T follicular helper cell (primary cell): ENCODE results near the gene SLC22A13.
"Not testable (repeated sequence)": the region's sequence is repeated elsewhere in the genome, so short reads cannot be mapped to it uniquely, and the experiment has no call there.

Experiments
- DNase-seq: peaks from one replicate; pipeline ENCODE4 v3.0.0-alpha.2; 2020; ENCODE audit warnings: low read depth

Gene SLC22A13

DNA sequence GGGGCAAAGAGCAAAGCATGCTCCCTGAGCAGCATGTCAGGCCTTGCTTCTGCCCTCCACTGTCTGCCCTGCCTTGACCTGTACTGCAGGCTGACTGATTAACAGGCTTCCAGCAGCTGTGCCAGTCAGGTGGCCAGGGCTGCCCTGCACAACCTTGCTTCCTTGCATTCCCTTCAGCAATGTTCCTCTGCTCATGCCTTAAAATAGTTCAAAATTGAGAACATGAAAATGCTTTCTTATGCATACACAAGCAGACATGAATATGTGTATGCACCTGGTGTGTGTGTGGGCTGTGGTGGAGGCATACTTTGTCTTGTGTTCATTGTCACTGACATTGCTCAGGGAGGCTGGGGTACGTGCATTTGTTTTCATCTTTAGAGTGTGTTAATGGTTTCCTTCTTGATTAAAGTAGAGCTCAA lies 1.2 kb upstream of the SLC22A13 start:
- DNase-seq: no peak

DNA sequence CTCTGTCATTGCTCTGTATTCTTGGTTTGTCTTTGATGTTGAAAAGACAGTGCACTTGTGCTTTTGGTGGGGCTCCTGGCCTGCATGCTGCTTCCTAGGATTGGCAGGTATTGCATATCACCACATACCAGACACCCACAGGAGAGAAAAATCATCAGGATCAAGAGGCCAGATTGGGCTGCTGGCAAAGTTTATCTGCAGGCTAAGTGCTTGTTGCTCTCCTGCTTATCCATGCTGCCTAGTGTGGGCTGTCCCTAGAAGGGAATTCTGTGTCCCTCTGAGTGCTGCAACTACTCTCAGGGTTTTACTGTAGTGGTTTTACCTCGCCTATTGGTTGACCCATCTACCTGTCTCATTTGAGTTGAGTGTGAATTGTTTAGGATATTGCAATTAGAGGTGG lies 833 bp upstream of the SLC22A13 start:
- no peak for DNase-seq

DNA sequence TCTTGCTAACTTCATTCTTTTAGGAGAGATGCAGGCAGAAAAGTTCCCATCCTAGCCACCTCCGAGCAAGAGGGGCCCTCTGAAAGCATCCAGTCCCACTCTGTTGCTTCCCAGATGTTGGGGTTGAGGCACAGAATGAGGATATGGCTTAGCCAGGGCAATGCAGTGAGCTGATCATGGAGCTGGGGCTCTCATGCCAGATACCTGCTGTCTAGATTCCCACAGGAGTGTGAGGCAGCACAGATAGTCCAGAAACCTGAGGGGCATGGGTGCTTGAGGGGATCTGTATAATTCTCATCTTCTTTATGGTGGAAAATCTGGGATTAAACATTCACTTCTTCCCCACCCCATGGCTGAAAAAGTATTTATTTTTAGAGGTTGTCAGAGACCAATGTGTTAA lies 1.2 kb downstream of the SLC22A13 start:
- no peak for DNase-seq

DNA sequence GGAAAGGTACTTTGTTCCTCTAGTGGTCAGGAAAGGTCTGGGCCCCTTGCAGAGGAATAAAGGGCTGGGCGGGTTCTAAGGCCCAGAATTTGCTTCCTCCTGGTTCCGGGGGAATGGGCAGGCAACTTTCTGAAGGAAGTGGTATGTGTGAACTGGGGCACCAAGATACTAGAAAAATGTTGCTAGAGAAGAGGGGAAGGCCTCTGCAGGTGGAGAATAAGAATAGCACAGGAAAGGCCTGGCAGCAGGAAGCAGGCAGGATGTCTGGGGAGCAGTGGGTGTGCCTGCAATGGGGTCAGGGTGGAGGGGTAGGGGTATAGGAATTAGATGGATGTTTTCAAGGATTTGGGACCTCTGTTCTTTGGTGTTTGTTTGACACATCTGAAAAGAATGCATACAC lies 2.0 kb downstream of the SLC22A13 start:
- DNase-seq: no peak

DNA sequence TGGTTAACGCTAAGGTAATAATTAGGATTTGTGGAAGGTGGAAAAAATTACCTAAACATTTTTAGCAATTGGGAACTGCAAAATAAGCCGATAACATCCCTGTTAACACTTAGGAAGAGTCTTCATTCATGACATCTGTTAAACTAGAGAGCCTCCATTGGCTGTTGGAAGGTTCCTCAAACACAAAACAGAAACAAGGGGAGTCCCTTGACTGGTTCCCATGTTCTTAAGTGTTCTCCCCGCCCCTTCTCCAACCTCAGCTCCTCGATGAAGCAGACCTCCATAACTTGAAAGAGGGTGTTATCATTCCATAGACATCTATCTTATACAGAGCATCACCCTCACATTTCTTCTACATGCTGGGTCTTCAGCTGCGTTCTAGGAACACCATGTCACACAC lies 2.5 kb downstream of the SLC22A13 start:
- no peak for DNase-seq

DNA sequence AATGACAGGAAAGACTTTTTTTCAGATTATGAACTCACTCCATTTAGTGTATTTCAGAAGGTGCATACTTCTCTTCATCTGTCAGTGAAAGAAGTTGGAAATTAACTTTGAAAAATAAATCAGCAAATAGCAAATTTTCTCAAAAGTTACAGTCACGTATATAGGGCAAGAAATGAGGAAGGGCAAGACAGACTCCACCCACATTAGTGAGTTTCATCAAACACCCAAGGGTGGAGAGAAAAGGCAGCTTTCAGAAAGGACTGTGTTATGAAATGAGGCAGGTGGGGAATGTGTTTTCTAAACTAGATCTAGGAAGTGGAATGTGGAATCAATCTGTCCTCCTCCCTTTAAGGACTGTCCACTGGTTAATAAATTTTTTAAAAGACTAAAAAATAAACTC lies 2.9 kb downstream of the SLC22A13 start:
- DNase-seq: no peak

DNA sequence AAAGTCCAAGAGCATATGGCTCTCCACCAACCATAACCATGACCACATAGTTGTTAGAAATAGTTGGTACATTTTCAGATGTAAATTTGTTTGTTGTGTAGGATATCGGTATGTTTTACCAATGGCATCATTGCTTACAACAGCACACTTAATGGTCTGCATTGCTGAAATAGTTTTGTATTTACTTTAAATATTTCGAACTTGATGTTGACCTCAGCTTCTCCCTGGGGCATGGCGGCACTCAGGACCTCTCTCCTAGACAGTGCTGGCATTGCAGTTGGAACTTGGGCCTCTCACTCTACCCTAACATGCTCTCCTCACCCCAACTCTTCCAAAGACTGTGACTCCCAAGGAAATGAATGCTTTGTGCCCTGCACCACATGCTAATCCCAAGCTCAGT lies 5.0 kb downstream of the SLC22A13 start:
- no peak for DNase-seq

DNA sequence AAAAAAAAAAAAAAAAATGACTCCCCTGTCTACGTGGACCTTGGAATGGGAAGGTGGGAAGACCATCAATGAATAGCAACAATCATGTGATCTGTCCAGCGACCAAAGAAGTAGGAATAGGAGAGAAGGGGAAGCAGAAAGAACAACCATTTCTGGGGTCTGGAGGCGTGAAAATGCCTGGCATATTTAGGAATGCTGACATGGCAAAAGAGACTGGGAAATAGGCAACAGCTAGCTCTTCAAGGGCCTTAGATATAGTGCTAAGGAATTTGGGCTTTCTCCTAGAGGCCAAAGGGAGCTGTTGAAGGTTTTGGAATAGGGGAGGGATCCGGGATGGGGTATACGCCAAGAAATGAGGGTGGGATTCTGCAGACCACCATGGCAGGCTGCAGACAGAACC lies 5.9 kb downstream of the SLC22A13 start:
- DNase-seq: no peak

DNA sequence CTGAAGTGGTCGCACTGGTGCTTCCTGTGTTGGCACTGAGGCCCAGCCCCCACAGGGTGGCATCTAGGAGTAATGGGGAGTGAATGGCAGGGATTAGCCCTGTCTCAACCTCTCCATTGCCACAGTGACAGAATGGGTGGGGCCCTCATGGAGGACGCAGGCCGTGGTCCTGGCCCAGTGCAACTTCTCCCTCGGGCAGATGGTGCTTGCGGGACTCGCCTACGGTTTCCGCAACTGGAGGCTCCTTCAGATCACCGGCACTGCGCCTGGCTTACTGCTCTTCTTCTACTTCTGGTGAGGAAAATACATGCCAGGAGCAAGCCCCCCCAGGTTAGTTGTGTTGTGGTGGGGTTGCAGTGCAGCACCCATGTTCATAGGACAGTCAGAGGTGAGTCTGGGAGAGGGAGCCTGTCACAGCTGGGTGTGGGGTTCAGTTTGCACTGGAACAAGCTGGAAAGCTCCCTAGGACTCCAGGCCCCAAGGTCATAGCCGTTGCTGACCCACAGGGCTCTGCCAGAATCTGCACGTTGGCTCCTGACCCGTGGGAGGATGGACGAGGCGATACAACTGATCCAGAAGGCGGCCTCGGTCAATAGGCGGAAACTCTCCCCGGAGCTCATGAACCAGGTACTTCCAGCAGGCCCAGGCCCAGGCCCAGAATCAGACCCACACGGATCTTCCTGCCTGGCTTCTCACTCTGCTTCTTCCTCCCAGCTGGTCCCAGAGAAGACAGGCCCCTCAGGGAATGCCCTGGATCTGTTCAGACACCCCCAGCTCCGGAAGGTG lies 9.4 kb downstream of the SLC22A13 start:
- no peak for DNase-seq

DNA sequence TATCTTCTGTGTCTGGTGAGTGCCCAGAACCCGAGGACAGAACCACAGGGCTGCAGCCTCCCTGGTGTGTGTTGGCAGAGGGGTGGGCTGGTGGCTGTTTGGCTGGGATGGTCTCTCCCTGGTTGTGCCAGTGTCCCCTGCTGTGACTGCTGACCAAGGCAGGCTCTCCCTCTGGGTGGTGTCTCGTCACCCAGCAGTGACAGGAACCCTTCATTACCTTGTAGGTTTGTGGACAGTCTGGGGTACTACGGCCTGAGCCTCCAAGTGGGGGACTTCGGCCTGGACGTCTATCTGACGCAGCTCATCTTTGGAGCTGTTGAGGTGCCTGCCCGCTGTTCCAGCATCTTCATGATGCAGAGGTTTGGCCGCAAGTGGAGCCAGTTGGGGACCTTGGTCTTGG lies 10.0 kb downstream of the SLC22A13 start:
- no peak for DNase-seq

DNA sequence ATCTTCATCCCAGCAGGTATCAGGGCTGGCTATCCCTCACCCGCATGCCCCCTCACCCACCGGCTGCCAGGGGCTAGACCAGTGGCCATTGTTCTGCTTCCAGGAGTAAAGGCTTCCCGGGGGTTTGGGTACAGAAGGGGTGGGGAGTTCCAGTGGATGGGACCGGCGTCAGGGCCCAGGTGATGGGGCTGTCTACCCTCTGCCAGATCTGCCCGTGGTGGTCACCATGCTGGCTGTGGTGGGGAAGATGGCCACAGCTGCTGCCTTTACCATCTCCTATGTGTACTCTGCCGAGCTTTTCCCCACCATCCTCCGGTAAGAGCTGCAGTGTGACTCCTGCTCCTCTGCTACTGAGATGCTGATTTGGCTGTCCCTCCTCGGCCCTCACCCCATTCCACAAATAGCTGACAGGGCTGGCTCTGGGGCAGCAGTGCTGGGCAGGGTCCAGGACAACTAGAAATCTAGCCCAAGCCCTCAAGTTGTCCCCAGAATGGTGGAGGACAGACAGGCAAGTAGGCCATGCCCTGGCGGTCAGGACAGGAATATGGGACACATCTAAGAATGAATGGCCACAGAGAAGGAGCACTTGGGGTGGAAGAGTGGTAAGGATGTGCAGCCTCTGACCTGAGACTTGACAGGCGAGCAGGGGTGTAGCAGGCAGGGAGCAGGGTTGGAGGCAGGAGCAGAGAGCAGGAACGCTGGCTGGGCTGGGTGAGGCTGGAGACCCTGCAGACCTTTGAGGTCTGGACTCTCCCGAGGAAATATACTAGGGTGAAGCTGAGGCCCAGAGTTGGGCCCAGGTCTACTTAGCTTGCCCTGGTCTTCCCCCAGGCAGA lies 10.7 kb downstream of the SLC22A13 start:
- no peak for DNase-seq

DNA sequence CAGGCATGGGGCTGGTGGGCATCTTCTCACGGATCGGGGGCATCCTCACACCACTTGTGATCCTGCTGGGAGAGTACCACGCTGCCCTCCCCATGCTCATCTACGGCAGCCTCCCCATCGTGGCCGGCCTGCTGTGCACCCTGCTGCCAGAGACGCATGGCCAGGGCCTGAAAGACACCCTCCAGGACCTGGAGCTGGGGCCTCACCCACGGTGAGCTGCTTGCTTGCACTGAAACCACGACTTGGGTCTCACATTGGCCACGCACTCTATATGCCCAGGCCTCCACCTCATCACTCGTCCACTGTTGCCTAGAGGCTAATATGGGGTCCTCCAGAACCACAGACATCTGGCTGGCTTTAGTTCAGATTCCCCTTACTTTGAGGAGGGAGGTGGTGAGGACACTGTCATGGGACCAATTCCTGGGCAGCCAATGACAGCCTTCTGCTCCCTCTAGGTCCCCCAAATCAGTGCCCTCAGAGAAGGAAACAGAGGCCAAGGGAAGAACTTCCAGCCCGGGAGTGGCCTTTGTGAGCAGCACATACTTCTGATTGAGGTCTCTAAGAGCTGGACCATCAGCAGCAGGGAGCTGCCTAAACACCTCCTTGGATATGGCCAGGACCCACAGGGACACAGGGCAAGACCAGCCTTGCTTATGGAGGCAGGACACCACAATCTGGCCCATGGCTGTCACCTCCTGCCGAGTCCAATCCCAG lies 11.5 kb downstream of the SLC22A13 start:
- no peak for DNase-seq

DNA sequence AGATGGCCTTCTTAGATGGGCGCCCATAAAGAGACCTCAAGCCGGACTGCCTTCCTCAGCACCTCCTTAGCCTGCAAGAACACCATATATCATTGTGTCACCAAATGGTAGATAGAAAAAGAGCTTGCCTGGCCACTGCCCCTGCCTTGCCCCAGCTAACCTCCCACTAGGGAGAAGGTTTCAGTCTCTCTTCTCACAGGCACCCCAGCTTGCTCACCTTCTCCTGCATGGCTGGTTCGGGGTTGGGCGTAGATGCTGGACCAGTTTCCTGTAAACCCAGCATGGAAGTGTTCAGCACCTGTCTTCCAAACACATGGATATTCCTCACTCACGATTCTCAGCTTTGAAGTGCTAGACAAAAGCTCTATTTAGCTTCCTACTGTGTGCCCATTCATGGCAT lies 13.2 kb downstream of the SLC22A13 start:
- DNase-seq: no peak

DNA sequence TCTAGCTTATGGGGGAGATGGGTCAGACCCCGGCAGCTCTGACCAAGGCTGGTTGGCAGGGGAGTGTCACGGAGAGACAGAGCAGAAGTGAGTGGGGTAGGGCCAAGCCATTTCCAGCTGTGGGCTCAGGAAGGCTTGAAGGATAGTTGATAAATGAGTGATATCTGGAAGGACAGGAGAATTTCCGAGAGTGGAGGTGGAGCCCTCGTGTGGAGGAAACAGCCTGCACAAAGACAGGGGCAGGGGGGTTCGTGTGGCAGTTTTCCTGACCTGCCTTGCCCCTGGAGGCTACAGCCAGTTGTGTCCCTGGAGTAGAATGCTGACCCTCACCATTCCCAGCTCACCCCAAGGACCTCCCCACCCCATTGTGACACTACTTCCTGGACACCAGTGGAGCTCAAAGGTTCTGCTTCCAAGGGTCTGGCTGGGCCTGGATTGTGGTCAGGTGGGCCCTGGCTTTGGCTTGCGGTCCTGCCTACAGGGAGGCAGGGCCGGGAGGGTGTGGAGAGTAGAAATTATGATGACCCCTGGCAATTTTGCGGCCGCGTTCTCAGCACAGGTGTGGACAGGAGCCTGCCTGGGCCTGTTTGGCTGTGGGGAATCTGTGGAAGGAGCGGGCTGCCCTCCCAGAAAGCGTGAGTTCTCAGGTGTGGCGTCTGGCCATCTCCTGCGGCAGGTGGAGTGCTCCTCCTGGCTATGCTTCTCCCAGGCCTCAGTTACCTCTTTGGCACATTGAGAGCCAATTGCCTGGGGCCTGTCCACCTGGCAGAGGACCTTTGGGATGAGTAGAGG lies 16.5 kb downstream of the SLC22A13 start, which contains the start of gene SLC22A14:
Gene SLC22A14 (plus strand): TSS at position 400 of the 792 bp plus-strand sequence. CDS start 23,733 bp downstream, outside the sequence.
- DNase-seq: no peak

DNA sequence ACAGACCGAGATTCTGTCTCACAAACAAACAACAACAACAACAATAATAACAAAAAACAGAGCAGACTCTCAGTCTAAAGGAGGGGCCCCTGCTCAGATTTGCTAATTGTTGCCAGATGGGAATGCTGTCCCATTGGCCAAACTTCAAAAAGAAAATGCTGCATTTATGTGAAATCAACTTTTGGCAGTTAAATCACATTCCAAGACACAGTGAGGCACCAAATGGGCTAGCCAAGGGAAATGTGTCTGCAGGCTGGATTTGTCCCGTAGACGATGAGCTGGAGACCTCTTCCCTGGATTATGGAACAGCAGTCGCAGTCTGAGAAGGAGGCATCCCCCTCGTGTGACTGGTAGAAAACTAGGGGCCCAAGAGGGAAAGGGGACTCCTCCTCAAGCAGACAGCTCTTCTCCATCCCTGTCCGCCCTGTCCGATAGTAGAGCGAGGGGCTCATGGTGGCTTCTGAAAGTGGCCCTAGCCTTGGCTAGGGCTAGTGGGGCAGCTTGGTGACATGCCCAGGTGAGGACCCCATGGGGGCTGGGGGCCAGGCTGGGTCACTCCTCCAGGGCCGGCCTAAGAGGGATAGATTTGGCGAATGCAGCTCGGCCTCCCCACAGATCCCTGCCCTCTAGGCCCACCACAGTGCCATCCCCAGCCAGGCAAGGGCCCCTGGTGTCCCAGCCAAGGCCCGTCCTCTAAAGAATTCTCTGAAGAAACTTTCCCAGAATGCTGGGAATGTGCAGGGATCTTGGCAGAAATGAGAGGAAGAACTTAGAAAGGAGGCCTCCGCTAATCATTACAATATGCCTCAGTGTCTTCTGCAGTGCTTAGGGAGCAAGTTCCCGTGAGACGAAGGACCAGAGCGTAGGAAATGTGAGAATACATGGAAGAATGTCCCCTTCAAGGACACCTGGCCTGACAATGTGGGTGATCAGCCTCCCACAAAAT lies 18.5 kb downstream of the SLC22A13 start:
- DNase-seq: no peak

DNA sequence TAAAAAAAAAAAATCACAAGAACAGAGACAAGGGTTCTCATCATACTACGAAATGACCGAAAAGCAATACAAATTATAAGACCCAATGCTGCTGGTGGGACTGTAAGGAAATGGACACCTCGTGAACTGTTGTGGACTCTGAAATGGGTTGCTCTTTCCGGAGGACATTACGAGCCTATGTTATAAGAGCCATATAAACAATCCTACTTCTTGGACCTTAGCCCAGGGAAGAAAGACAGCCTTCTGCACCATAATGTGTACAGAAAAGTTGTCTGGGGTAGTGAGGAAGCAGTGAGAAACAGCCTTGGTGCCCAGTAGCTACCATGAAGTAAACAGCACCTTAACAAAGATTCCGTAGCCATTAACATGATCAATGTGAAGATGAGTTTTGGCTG lies 19.1 kb downstream of the SLC22A13 start:
- DNase-seq: no peak

DNA sequence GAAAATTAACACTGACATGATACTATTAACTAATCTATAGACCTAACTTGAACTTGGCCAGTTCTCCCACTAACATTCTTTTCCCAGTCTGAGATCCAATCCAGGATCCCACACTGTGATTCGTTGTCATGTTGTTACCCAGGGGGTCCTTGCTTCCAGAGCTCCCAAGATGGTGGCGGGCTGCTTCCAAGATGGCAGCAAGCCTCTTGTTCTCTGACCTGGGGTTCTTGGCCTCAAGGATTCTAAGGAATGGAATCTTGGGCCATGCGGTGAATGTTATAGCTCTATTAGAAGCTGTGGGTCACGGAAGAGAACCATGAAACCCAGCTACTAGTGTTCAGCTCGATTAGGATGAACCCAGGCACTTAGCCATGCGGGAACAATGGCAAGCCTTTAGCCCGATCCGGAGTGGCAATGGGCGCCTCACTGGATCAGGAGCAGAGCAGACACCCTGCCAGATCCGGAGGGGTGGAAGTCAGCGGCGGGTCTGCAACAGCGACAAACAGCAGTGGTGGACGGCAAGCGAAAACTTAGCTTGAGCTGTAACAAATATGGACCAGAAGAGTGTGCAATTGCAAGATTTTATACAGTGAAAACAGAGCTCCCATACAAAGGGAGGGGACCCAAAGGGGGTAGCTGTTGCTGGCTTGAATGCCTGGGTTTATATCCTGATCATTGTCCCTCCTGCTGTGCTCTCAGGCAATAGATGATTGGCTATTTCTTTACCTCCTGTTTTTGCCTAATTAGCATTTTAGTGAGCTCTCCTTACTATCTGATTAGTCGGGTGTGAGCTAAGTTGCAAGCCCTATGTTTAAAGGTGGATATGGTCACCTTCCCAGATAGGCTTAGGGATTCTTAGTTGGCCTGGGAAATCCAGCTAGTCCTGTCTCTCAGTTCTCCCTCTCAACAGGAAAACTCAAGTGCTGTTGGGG lies 23.9 kb downstream of the SLC22A13 start:
- not testable (repeated sequence) for DNase-seq

DNA sequence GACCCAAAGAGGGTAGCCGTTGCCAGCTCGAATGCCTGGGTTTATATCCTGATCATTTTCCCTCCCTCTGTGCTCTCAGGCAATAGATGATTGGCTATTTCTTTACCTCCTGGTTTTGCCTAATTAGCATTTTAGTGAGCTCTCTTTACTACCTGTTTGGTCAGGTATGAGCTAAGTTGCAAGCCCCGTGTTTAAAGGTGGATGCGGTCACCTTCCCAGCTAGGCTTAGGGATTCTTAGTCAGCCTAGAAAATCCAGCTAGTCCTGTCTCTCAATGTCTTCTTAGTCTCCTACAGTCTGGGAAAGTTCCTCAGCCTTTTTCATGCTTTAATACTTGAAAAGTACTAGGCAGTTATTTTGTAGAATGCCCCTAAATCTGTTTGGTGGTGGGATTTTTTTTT lies 31.4 kb downstream of the SLC22A13 start:
- not testable (repeated sequence) for DNase-seq

DNA sequence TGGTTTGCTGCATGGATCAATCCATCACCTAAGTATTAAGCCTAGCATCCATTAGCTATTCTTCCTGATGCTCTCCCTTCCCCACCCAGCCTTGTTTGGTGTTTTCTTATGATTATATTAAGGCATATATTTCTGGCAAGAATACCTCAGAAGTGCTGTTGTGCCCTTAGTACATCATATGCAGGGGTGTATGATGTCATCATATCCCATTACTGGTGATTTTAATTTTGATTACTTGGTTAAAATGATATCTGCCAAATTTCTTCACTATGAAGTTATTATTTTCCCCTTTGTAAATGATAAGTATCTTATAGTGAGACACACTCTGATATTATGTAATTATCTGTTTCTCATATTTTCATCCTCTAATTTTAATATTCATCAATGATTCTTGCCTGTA lies 31.9 kb downstream of the SLC22A13 start:
- no peak for DNase-seq
